Measurements from ENCODE around the gene CRIP1.

The CRIP1 gene

GRCh38 chr14:105529569-105530284, 43.0 kb downstream of the CRIP1 start:
- peaks cover 37% of the 10 kb centered on the region for H3K4me1 ChIP-seq (ENCODE audit: control insufficient read depth, insufficient read depth, low read length, poor library complexity, severe bottlenecking)
- no peaks in the 10 kb centered on the region for H3K36me3 ChIP-seq (ENCODE audit: control insufficient read depth, insufficient read depth, low read length)
- no peaks in the 10 kb centered on the region for H3K9me3 ChIP-seq (ENCODE audit: control insufficient read depth, low read length)
- DNase-seq = no peak
- H3K27ac ChIP-seq (ENCODE audit: insufficient read depth, low read length, poor library complexity, severe bottlenecking) = peak overlapping the region; percentile 37
- peak overlapping the region; percentile 54 for H3K4me3 ChIP-seq (ENCODE audit: insufficient read depth, low read depth, low read length, poor library complexity, severe bottlenecking)
- peaks cover 2% of the 10 kb centered on the region for H3K27me3 ChIP-seq (replicated peaks; ENCODE audit: control insufficient read depth, insufficient read depth, low read length, poor library complexity, severe bottlenecking)

DNA sequence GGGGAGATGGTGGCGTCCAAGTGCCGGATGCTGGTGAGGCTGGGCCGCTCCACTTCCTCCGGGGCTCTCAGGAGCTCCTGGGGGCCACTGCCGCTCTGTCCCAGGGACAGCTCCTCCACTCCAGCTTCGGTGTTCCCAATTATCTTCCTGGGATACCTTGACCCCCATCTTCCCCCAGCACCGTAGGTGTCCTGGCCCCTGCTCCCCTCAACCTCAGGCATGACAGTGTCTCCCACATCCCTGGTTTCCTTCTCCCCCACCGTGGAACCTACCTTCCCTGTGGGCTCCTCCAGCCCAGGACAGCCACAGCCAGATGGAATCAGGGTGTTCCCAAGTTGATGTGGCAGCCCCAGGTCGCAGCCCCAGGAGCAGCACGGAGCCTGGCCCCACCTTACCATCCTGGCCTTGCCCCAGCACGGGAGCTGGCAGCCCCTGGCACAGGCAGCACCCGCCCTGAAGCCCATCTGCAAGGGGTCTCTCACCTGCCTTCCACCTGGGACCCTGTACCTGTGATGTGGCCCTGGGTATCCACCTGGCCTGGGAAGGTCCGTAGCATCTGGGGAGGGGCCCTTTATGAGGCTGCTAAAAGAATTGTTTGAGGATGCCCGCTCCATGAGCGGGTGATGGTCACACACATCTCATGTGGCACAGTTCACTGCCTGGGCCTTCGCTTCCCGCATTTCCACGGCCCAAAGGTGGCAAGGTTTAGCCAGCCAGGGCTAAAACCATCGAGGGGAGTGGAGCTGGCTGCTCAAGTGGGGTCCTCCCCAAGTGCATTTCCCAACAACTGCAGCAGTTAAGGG, 43.8 kb downstream of the CRIP1 start:
- Histone ChIP-seq H3K36me3 (ENCODE audit: control insufficient read depth, insufficient read depth, low read length) (no peaks in the 10 kb centered on the region), H3K27me3 (replicated peaks; ENCODE audit: control insufficient read depth, insufficient read depth, low read length, poor library complexity, severe bottlenecking) (peaks cover 2% of the 10 kb centered on the region), H3K4me3 (ENCODE audit: insufficient read depth, low read depth, low read length, poor library complexity, severe bottlenecking) (peak overlapping the region; percentile 16), H3K9me3 (ENCODE audit: control insufficient read depth, low read length) (no peaks in the 10 kb centered on the region), H3K4me1 (ENCODE audit: control insufficient read depth, insufficient read depth, low read length, poor library complexity, severe bottlenecking) (peaks cover 37% of the 10 kb centered on the region), H3K27ac (ENCODE audit: insufficient read depth, low read length, poor library complexity, severe bottlenecking) (peak overlapping the region; percentile 7)
- no peak for DNase-seq

GRCh38 chr14:105531088-105531893, 44.6 kb downstream of the CRIP1 start:
- Histone ChIP-seq H3K4me1 (ENCODE audit: control insufficient read depth, insufficient read depth, low read length, poor library complexity, severe bottlenecking) (peaks cover 33% of the 10 kb centered on the region), H3K36me3 (ENCODE audit: control insufficient read depth, insufficient read depth, low read length) (no peaks in the 10 kb centered on the region), H3K4me3 (ENCODE audit: insufficient read depth, low read depth, low read length, poor library complexity, severe bottlenecking) (no peak overlapping the region), H3K27me3 (replicated peaks; ENCODE audit: control insufficient read depth, insufficient read depth, low read length, poor library complexity, severe bottlenecking) (peaks cover 2% of the 10 kb centered on the region), H3K27ac (ENCODE audit: insufficient read depth, low read length, poor library complexity, severe bottlenecking) (no peak overlapping the region), H3K9me3 (ENCODE audit: control insufficient read depth, low read length) (no peaks in the 10 kb centered on the region)
- DNase-seq = no peak

GRCh38 chr14:105531894-105532623, 45.4 kb downstream of the CRIP1 start:
- H3K4me3 ChIP-seq (ENCODE audit: insufficient read depth, low read depth, low read length, poor library complexity, severe bottlenecking) = no peak overlapping the region
- H3K9me3 ChIP-seq (ENCODE audit: control insufficient read depth, low read length) = no peaks in the 10 kb centered on the region
- H3K36me3 ChIP-seq (ENCODE audit: control insufficient read depth, insufficient read depth, low read length) = no peaks in the 10 kb centered on the region
- no peaks in the 10 kb centered on the region for H3K27me3 ChIP-seq (replicated peaks; ENCODE audit: control insufficient read depth, insufficient read depth, low read length, poor library complexity, severe bottlenecking)
- H3K4me1 ChIP-seq (ENCODE audit: control insufficient read depth, insufficient read depth, low read length, poor library complexity, severe bottlenecking) = peaks cover 29% of the 10 kb centered on the region
- no peak overlapping the region for H3K27ac ChIP-seq (ENCODE audit: insufficient read depth, low read length, poor library complexity, severe bottlenecking)
- no peak for DNase-seq

- H3K4me1 ChIP-seq (ENCODE audit: control insufficient read depth, insufficient read depth, low read length, poor library complexity, severe bottlenecking) = peaks cover 22% of the 10 kb centered on the region
- no peak overlapping the region for H3K4me3 ChIP-seq (ENCODE audit: insufficient read depth, low read depth, low read length, poor library complexity, severe bottlenecking)
- no peaks in the 10 kb centered on the region for H3K9me3 ChIP-seq (ENCODE audit: control insufficient read depth, low read length)
- H3K27me3 ChIP-seq (replicated peaks; ENCODE audit: control insufficient read depth, insufficient read depth, low read length, poor library complexity, severe bottlenecking) = no peaks in the 10 kb centered on the region
- DNase-seq = no peak
- H3K27ac ChIP-seq (ENCODE audit: insufficient read depth, low read length, poor library complexity, severe bottlenecking) = no peak overlapping the region
- no peaks in the 10 kb centered on the region for H3K36me3 ChIP-seq (ENCODE audit: control insufficient read depth, insufficient read depth, low read length)
Measured at GRCh38 chr14:105532735-105533141, 46.1 kb downstream of the CRIP1 start.

GRCh38 chr14:105533391-105533790, 46.7 kb downstream of the CRIP1 start:
- no peaks in the 10 kb centered on the region for H3K36me3 ChIP-seq (ENCODE audit: control insufficient read depth, insufficient read depth, low read length)
- H3K27ac ChIP-seq (ENCODE audit: insufficient read depth, low read length, poor library complexity, severe bottlenecking) = no peak overlapping the region
- no peaks in the 10 kb centered on the region for H3K9me3 ChIP-seq (ENCODE audit: control insufficient read depth, low read length)
- no peaks in the 10 kb centered on the region for H3K27me3 ChIP-seq (replicated peaks; ENCODE audit: control insufficient read depth, insufficient read depth, low read length, poor library complexity, severe bottlenecking)
- DNase-seq = no peak
- peaks cover 18% of the 10 kb centered on the region for H3K4me1 ChIP-seq (ENCODE audit: control insufficient read depth, insufficient read depth, low read length, poor library complexity, severe bottlenecking)
- H3K4me3 ChIP-seq (ENCODE audit: insufficient read depth, low read depth, low read length, poor library complexity, severe bottlenecking) = no peak overlapping the region

DNA sequence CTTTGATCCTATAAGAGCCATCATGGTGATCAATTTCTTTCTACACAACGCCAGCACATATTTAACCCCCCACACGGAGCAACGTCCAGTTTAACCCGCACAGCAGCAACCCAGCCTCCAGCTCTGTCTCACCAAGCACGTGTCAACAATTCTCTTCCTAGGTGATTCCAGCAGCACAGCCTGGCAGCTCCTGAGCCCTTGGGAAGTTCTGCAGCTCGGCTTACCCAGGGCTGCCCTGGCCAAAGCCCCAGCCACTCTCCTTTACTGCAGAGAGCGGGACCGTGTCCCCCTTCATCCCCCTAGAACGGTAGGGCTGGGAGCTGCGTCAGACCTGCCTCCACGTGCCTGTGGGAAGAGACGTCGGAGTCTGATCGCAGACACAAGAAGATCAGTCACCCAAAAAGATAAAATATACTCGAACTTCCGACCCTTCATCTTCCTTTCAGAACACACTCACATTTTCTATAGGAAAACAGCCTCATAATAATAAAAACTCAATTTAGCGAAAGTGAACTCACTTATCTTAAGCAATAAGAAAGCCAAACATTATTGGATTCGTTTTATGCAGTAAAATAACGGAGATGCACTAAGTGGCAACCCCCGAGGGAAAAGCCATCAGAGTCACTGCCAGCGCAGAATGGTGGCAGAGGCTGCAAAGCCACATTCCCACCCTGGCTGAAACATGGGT, 47.3 kb downstream of the CRIP1 start:
- Histone ChIP-seq H3K27ac (ENCODE audit: insufficient read depth, low read length, poor library complexity, severe bottlenecking) (no peak overlapping the region), H3K4me1 (ENCODE audit: control insufficient read depth, insufficient read depth, low read length, poor library complexity, severe bottlenecking) (peaks cover 14% of the 10 kb centered on the region), H3K9me3 (ENCODE audit: control insufficient read depth, low read length) (no peaks in the 10 kb centered on the region), H3K4me3 (ENCODE audit: insufficient read depth, low read depth, low read length, poor library complexity, severe bottlenecking) (no peak overlapping the region), H3K27me3 (replicated peaks; ENCODE audit: control insufficient read depth, insufficient read depth, low read length, poor library complexity, severe bottlenecking) (no peaks in the 10 kb centered on the region), H3K36me3 (ENCODE audit: control insufficient read depth, insufficient read depth, low read length) (no peaks in the 10 kb centered on the region)
- no peak for DNase-seq

DNA sequence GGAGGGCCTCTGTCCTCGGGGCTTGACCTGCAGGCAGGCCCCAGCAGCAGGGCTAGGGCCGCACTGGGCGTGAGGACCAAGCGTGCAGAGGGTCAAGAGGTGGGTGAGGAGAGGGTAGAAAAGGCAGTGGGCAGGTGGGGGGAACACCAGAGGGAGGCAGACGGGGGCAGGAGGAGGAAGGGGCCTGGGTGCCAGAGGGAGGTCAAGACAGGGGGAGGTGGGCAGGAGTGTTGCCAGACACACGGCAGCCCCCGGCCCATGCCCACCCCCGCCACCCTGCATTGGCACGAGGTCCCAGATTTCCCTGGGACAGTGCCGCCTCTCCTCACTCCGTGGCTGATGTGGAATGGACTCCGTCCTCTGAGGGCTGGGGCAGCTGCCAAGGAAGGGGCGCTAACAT, 47.9 kb downstream of the CRIP1 start:
- H3K4me3 ChIP-seq (ENCODE audit: insufficient read depth, low read depth, low read length, poor library complexity, severe bottlenecking) = no peak overlapping the region
- no peaks in the 10 kb centered on the region for H3K9me3 ChIP-seq (ENCODE audit: control insufficient read depth, low read length)
- H3K27me3 ChIP-seq (replicated peaks; ENCODE audit: control insufficient read depth, insufficient read depth, low read length, poor library complexity, severe bottlenecking) = no peaks in the 10 kb centered on the region
- H3K4me1 ChIP-seq (ENCODE audit: control insufficient read depth, insufficient read depth, low read length, poor library complexity, severe bottlenecking) = peaks cover 9% of the 10 kb centered on the region
- no peaks in the 10 kb centered on the region for H3K36me3 ChIP-seq (ENCODE audit: control insufficient read depth, insufficient read depth, low read length)
- DNase-seq = no peak
- H3K27ac ChIP-seq (ENCODE audit: insufficient read depth, low read length, poor library complexity, severe bottlenecking) = no peak overlapping the region

DNA sequence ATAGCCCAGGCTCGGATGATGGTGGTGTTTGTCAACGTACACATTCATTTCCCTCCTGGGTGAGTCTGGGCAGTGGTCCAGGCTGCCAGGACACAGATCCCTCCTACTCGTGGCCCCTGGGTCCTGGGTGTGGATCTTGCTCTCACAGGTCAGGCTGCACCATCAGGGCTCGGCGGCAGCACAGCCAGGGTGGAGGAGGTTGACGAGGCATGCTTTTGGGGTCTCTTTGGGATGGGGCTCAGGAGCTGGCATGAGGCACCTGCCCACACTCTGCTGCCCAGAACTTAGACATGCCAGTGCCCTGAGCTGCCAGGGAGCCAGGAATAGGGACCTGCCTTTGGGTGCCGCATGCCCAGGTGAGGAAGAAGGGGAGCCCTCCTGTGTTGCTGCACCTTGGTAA, 49.4 kb downstream of the CRIP1 start:
- H3K27me3 ChIP-seq (replicated peaks; ENCODE audit: control insufficient read depth, insufficient read depth, low read length, poor library complexity, severe bottlenecking) = no peaks in the 10 kb centered on the region

More for the DNA sequence above, 49.4 kb downstream of the CRIP1 start:
- H3K27ac ChIP-seq (ENCODE audit: insufficient read depth, low read length, poor library complexity, severe bottlenecking) = no peak overlapping the region
- H3K36me3 ChIP-seq (ENCODE audit: control insufficient read depth, insufficient read depth, low read length) = no peaks in the 10 kb centered on the region
- no peaks in the 10 kb centered on the region for H3K9me3 ChIP-seq (ENCODE audit: control insufficient read depth, low read length)
- DNase-seq = no peak
- no peak overlapping the region for H3K4me3 ChIP-seq (ENCODE audit: insufficient read depth, low read depth, low read length, poor library complexity, severe bottlenecking)
- peaks cover 3% of the 10 kb centered on the region for H3K4me1 ChIP-seq (ENCODE audit: control insufficient read depth, insufficient read depth, low read length, poor library complexity, severe bottlenecking)

Data from effector memory CD4-positive, alpha-beta T cell (primary cell).